ENCODE results near the gene TAPBP. TPM values are rescaled to one million over a fixed set of nuclear protein-coding genes. Genes with fewer than 3 reads are reported as not detected.

TAPBP gene
- total and polyA plus RNA-seq, 9 of the 15 experiments (the other 6 are each of a cell fraction or from before 2014, with no cell fraction given), result 5.6 to 74.0 (median 22.3) TPM

DNA sequence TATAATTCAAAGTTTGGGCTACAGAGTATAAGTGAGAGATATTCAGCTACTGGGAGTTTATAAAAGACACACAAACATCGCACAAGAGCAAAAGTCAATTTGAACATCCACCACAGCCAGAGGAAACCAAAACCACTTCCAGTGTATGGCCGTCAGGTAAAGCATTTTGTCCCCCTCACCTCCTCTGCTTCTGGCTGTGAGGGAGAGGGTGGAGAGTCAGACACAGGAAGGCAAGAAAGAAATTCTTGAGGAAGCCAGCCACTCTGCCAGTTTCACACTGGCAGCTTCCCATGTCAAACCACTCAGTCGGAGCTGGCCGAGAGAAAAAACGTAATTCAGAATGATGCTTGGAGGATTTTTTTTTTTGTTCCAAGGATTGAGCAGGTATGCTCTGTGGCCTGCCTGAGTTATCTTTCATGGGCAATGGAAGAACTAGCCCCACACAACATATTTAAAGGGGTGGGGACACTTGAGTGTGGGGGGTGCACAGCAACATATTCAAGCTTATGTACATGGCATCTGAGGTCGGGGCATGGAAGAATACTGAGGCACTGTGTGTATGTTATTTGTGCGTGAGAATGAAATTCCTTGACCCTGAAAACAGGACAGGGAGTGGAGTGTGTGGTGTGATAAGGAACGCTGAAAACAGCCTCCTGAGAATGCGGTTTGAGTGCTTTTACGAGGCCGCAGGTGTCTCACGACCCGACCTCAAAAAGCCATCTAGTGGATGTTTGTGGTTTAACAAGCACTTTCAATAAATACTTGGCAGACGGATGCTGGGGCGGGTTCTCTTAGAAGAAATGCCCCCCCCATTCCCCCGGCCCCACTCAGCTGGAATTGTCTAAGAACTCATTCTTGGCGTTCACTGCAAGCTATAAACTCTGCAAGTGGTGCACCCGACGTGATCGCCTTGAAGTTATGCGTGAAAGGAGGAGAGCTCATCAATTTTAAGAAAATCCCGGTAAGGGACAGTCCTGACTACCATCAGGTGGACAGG, 31.1 kb upstream of the TAPBP start (continued):
- no peak for TF ChIP-seq ZFPM2 (CRISPR knock-in tag; IDR thresholded peaks at IDR 0.05)
- no peak for TF ChIP-seq RHOXF2B (CRISPR knock-in tag; conservative IDR thresholded peaks at IDR 0.05)
- TF ChIP-seq, protein P1, sequence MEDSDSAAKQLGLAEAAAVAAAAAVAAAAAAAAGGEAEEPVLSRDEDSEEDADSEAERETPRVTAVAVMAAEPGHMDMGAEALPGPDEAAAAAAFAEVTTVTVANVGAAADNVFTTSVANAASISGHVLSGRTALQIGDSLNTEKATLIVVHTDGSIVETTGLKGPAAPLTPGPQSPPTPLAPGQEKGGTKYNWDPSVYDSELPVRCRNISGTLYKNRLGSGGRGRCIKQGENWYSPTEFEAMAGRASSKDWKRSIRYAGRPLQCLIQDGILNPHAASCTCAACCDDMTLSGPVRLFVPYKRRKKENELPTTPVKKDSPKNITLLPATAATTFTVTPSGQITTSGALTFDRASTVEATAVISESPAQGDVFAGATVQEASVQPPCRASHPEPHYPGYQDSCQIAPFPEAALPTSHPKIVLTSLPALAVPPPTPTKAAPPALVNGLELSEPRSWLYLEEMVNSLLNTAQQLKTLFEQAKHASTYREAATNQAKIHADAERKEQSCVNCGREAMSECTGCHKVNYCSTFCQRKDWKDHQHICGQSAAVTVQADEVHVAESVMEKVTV (CRISPR knock-in tag; IDR thresholded peaks at IDR 0.05), result peak; percentile 58
- TF ChIP-seq, protein P2, sequence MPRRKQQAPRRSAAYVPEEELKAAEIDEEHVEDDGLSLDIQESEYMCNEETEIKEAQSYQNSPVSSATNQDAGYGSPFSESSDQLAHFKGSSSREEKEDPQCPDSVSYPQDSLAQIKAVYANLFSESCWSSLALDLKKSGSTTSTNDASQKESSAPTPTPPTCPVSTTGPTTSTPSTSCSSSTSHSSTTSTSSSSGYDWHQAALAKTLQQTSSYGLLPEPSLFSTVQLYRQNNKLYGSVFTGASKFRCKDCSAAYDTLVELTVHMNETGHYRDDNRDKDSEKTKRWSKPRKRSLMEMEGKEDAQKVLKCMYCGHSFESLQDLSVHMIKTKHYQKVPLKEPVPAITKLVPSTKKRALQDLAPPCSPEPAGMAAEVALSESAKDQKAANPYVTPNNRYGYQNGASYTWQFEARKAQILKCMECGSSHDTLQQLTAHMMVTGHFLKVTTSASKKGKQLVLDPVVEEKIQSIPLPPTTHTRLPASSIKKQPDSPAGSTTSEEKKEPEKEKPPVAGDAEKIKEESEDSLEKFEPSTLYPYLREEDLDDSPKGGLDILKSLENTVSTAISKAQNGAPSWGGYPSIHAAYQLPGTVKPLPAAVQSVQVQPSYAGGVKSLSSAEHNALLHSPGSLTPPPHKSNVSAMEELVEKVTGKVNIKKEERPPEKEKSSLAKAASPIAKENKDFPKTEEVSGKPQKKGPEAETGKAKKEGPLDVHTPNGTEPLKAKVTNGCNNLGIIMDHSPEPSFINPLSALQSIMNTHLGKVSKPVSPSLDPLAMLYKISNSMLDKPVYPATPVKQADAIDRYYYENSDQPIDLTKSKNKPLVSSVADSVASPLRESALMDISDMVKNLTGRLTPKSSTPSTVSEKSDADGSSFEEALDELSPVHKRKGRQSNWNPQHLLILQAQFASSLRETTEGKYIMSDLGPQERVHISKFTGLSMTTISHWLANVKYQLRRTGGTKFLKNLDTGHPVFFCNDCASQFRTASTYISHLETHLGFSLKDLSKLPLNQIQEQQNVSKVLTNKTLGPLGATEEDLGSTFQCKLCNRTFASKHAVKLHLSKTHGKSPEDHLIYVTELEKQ (CRISPR knock-in tag; IDR thresholded peaks at IDR 0.05), result no peak
- TF ChIP-seq, protein P3, sequence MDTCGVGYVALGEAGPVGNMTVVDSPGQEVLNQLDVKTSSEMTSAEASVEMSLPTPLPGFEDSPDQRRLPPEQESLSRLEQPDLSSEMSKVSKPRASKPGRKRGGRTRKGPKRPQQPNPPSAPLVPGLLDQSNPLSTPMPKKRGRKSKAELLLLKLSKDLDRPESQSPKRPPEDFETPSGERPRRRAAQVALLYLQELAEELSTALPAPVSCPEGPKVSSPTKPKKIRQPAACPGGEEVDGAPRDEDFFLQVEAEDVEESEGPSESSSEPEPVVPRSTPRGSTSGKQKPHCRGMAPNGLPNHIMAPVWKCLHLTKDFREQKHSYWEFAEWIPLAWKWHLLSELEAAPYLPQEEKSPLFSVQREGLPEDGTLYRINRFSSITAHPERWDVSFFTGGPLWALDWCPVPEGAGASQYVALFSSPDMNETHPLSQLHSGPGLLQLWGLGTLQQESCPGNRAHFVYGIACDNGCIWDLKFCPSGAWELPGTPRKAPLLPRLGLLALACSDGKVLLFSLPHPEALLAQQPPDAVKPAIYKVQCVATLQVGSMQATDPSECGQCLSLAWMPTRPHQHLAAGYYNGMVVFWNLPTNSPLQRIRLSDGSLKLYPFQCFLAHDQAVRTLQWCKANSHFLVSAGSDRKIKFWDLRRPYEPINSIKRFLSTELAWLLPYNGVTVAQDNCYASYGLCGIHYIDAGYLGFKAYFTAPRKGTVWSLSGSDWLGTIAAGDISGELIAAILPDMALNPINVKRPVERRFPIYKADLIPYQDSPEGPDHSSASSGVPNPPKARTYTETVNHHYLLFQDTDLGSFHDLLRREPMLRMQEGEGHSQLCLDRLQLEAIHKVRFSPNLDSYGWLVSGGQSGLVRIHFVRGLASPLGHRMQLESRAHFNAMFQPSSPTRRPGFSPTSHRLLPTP (IDR thresholded peaks at IDR 0.05; ENCODE audit: borderline replicate concordance, extremely low read depth, insufficient read length), result no peak
- peak; percentile 84 for TF ChIP-seq SMARCA4 (IDR thresholded peaks at IDR 0.05)
- TF ChIP-seq, protein P4, sequence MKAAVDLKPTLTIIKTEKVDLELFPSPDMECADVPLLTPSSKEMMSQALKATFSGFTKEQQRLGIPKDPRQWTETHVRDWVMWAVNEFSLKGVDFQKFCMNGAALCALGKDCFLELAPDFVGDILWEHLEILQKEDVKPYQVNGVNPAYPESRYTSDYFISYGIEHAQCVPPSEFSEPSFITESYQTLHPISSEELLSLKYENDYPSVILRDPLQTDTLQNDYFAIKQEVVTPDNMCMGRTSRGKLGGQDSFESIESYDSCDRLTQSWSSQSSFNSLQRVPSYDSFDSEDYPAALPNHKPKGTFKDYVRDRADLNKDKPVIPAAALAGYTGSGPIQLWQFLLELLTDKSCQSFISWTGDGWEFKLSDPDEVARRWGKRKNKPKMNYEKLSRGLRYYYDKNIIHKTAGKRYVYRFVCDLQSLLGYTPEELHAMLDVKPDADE (conservative IDR thresholded peaks at IDR 0.05; ENCODE audit: control insufficient read depth, low read depth, low read length), result no peak
- no peak for TF ChIP-seq ZNF124 (CRISPR knock-in tag; IDR thresholded peaks at IDR 0.05)
- TF ChIP-seq, protein P5, sequence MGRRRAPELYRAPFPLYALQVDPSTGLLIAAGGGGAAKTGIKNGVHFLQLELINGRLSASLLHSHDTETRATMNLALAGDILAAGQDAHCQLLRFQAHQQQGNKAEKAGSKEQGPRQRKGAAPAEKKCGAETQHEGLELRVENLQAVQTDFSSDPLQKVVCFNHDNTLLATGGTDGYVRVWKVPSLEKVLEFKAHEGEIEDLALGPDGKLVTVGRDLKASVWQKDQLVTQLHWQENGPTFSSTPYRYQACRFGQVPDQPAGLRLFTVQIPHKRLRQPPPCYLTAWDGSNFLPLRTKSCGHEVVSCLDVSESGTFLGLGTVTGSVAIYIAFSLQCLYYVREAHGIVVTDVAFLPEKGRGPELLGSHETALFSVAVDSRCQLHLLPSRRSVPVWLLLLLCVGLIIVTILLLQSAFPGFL (CRISPR knock-in tag; IDR thresholded peaks at IDR 0.05), result peak; percentile 86; the same call in 1 of the 2 replicates
- TF ChIP-seq YY1 (IDR thresholded peaks at IDR 0.05; ENCODE audit: borderline replicate concordance in 1 of 3, control insufficient read depth in 1 of 3, extremely low read depth in 1 of 3, insufficient read depth in 3 of 3, insufficient read length in 1 of 3, insufficient replicate concordance in 2 of 3, low read depth in 1 of 3, low read length in 2 of 3), result no peak
- no peak for TF ChIP-seq CHD1 (IDR thresholded peaks at IDR 0.05; ENCODE audit: low read length)
- TF ChIP-seq NUFIP1 (IDR thresholded peaks at IDR 0.05; ENCODE audit: partially characterized antibody), result no peak
- TF ChIP-seq, protein P6, sequence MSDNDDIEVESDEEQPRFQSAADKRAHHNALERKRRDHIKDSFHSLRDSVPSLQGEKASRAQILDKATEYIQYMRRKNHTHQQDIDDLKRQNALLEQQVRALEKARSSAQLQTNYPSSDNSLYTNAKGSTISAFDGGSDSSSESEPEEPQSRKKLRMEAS (CRISPR knock-in tag; IDR thresholded peaks at IDR 0.05), result peak; percentile 67; the same call in 1 of the 2 replicates
- no peak for TF ChIP-seq STAG1 (CRISPR knock-in tag; IDR thresholded peaks at IDR 0.05; ENCODE audit: borderline replicate concordance)

All from K562 (cell line).